ENCODE results near the gene DNM2. TPM values are rescaled to one million over a fixed set of nuclear protein-coding genes. Genes with fewer than 3 reads are reported as not detected.

The DNM2 gene
- total RNA-seq, 1 donor from 2014 or later = 116 TPM

Other genes with a start within 250 kb of the DNM2 start
- gene KEAP1, start 214.7 kb upstream of the DNM2 start, total RNA-seq = 86.3 and 103 TPM in 2 replicates
- not detected in 2 replicates for gene S1PR5, start 200.6 kb upstream of the DNM2 start, total RNA-seq
- gene ATG4D, start 174.2 kb upstream of the DNM2 start, total RNA-seq = 12.1 and 12.5 TPM in 2 replicates
- 9.8 and 13.7 TPM in 2 replicates for gene KRI1, start 152.1 kb upstream of the DNM2 start, total RNA-seq
- gene CDKN2D, start 149.1 kb upstream of the DNM2 start, total RNA-seq = 4.7 and 4.9 TPM in 2 replicates
- not detected in 2 replicates for gene AP1M2, start 130.8 kb upstream of the DNM2 start, total RNA-seq
- gene SLC44A2, start 92.5 kb upstream of the DNM2 start, total RNA-seq = 27.3 and 31.0 TPM in 2 replicates
- gene ILF3, start 63.7 kb upstream of the DNM2 start, total RNA-seq = 148 and 178 TPM in 2 replicates
- gene QTRT1, start 16.6 kb upstream of the DNM2 start, total RNA-seq = 34.6 and 42.4 TPM in 2 replicates
- 32.6 and 39.4 TPM in 2 replicates for gene TMED1, start 118.1 kb downstream of the DNM2 start, total RNA-seq
- gene C19orf38, start 130.3 kb downstream of the DNM2 start, total RNA-seq = not detected in 2 replicates
- gene CARM1, start 153.5 kb downstream of the DNM2 start, total RNA-seq = 25.7 and 32.2 TPM in 2 replicates
- gene YIPF2, start 210.6 kb downstream of the DNM2 start, total RNA-seq = 98.3 and 109 TPM in 2 replicates
- 28.7 and 38.0 TPM in 2 replicates for gene TIMM29, start 210.7 kb downstream of the DNM2 start, total RNA-seq
- gene SMARCA4, start 243.0 kb downstream of the DNM2 start, total RNA-seq = 92.4 and 92.8 TPM in 2 replicates

All from pulmonary artery endothelial cell (primary cell).